Measurements from ENCODE around the gene ADAMTS2.

The ADAMTS2 gene

GRCh38 chr5:179132586-179133355 is 212.5 kb downstream of the ADAMTS2 start:
- no peak for DNase-seq

DNA sequence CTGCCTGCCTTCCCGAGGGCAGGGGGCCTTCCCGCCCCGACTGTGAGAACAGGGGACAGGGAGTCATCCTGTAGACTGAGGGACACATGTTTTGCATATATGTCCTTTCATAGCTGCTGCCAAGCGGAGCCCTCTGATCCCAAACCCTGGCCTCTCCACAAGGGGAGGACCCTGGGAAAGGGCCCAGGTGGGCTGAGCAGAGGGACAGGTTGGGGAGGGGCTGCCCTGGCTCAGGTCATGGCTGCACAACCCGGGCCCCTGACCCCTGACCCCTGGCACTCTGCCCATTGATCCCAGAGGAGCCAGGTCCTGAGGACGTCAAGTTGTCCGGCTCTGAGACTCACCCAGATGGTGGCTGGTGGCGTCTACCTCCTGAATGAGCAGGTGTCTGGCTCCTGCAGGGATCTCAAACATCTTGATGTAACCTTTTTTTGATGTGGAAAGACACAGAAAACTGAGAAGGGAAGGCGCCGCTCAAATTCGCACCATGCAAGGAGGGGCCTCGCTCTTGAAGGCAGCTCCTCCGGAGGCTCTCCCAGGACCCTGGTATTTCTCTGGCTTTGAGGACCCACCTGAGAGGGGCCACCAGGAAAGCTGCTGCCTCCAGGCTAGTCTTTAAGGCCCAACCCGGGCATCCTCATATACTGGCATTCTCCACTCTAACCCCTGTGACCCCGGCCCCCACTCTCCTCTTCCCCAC is 213.2 kb downstream of the ADAMTS2 start:
- peak in 2 of 58 donors; percentile 4 to 9 for DNase-seq

DNA sequence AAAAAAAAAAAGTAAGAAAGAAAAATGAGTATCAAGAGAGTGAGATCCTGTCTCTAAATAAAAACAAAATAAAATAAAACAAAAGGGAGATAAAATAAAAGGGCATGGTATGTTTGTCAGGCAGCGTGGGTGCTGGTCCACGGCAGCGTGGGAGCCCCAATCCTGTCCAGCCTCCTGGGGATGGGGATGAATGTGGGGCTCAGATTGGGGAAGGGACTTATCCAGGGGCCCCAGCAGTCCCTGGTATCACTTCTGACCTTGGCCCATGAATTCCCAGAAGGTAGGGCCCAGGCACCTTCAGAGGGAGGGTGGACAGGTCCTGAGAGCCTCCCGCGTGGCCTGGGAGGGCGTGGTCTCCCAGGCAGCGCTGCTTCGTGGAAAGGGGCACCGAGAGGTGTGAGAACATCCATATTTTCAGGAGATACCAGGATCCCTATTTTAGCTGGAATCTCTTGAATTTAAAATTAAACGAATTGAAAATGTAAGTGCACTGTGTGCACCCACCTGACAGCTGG is 213.9 kb downstream of the ADAMTS2 start:
- DNase-seq, result no peak

DNA sequence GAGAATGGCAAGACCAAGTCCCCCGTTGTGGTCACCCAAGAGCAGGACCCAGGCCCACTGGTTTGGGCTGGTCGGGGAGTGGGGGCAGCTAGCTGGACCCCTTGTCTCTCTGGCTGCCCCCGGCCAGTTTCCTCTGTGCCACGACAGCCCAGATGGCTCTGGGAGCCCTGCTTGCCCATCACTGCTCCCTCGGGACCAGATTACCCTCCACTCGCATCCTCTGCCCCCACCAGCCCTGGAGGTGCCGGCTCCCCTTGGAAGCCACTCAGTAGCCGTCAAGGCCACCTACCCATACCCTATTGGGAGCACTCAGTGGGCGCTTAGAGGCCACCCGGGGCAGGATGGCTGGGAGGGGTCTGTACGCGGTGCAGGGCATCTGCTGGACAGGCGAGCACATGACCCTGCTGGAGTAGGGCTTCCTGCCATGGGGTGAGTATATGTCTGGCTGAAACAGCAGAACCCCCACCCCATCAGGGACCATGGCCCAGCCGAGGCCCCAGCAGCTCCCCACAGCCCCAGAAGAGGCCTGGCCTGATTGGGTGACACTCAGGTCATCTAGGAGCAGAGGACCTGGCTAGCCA is 215.1 kb downstream of the ADAMTS2 start:
- DNase-seq, result no peak

DNA sequence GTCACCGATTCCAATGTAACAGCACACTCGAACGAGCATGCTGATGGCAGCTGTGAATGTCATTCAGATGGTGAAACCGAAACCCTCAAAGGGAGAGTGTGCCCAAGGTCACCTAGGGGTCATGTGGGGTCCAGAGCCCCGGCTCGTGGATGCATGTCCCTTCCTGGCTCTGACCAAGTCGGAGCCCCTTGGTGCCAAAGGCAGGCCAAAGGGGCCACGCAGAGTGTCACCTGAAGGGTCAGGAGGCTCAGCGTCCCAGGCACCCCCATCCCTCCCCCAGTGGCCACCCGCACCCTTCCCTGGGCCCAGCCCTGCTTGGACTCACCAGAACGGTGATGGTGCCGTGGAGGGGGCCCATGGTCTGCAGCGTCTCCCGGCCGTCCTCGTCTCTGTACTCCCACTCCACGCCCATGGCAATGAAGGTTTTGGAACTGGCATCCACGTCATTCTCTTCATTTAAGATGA is 215.6 kb downstream of the ADAMTS2 start:
- no peak for DNase-seq

GRCh38 chr5:179128976-179129375 is 216.3 kb downstream of the ADAMTS2 start:
- DNase-seq, result no peak

DNA sequence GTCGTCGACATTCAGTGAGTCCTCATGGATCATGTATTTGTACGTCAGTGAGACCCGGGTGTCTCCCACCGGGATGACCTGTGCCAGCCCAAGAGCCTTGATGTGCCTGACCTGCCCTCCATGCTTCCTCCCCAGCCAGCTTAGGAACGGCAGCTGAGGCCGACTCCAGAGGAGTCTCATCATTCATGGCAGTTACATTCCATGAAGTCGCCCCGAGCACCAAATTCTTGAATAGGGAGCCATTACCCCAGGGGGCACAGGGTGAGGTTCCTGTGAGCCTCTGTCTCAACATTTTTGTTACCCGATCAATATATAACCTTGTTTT is 217.3 kb downstream of the ADAMTS2 start:
- DNase-seq, result no peak

GRCh38 chr5:179127136-179128040 is 217.9 kb downstream of the ADAMTS2 start:
- no peak for DNase-seq

GRCh38 chr5:179126506-179126991 is 218.7 kb downstream of the ADAMTS2 start:
- DNase-seq, result no peak

DNA sequence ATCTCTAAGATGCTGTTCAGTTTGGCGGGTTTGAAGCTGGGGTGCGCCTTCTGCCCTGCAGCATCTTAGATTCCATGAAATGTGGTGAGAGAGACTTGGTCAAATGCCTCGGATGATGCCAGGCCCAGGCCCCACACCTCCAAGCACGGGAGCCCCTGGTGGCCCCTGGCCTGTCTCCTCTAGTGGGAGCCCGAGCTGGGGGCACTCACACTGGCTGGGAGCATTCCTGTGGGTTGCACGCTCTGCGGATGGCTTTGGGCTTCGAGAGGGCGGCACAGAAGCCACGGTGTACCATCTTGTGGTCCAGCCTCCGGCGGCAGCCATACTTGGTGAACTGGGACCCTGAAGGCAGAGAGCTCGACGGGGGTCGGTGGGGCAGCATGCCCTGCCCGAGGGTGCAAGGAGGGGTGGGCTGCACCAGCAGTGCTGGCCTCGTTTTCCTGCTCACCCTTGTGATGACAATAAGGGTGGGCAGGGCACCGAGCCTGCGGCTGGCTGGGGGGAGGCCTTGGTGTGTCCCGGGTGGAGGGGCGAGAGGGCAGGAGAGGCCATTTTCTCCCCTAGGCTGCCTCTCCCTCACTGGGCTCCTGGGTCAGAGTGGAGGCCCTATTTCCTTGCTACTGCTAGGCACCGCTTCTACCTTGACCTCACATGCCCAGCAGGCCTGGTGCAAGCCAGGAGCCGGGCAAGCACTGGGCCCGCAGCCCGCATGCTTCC is 219.3 kb downstream of the ADAMTS2 start:
- no peak for DNase-seq

- DNase-seq, result no peak
Observed at GRCh38 chr5:179124853-179125788, 220.1 kb downstream of the ADAMTS2 start.

- no peak for DNase-seq
Observed at GRCh38 chr5:179124273-179124852, 220.9 kb downstream of the ADAMTS2 start.

GRCh38 chr5:179123491-179124272 is 221.6 kb downstream of the ADAMTS2 start:
- DNase-seq, result no peak

DNA sequence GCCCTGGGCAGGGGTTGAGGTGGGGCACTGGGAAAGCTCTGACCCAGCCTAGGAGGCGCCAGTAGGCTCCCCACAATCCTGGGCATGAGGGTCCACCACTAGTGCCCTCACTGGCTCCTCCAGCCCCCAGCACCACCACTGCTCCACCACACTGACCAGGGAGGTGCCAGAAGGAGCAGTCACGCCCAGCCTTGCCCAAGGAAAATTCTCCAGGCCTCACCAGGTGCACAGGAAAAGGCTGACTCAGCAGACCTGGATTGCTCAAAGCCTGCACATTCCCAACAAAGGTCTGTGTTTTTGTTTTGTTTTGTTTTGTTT is 222.2 kb downstream of the ADAMTS2 start:
- no peak for DNase-seq

DNA sequence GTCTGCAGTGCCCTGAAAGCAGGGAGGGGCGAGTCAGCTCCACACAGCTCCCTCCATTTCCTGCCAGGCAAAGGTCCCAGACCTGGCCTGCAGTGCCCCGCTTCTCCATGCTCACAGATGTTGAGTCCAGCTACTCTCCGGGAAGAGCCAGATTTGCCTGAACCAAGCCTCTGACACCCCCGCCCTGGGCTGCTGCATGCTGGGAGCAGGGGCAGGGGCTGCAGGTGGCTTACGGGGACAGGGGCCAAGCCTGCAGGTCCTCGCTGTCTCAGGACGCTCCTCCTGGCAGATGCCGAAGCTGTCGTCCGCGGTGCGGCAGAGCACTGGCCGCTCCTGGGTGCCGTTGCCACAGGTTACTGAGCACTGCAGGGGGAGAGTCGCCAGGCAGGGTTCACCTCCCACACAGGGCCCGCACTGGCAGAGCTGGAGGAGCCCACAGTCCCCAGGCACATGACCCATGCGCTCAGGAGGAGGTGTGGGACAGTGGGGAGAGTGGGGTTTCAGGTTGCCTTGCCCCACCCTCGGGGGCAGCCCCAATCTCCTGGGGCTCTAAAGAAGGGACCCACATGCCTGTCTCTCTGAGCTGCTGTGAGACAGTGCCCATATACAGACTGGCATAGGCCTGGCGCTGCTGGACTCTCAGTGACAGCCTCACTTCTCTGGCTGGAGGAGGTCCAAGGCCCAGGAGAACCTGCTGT is 222.7 kb downstream of the ADAMTS2 start:
- DNase-seq, result no peak

DNA sequence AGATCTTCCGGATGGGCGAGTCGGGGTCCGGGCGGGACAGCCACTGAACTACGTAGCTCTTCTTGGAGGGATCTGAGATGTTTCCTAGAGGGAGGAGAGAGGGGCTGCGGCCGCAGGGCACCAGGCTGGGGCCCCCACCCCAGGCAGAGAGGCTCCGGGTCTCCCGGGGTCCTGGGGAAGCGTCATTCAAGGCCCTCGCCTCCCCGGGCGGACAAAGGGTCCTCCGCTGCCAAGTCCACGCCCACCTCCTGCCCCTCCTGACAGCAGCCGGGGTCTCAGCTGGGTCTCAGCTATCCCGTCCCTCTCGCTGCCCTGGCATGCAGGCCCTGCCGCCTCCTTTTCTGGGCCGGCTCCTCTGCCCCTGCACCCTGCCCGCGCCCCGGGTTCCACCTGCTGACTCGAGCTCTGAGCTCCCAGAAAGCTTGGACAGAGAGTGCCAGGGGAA is 223.6 kb downstream of the ADAMTS2 start:
- DNase-seq, result no peak

DNA sequence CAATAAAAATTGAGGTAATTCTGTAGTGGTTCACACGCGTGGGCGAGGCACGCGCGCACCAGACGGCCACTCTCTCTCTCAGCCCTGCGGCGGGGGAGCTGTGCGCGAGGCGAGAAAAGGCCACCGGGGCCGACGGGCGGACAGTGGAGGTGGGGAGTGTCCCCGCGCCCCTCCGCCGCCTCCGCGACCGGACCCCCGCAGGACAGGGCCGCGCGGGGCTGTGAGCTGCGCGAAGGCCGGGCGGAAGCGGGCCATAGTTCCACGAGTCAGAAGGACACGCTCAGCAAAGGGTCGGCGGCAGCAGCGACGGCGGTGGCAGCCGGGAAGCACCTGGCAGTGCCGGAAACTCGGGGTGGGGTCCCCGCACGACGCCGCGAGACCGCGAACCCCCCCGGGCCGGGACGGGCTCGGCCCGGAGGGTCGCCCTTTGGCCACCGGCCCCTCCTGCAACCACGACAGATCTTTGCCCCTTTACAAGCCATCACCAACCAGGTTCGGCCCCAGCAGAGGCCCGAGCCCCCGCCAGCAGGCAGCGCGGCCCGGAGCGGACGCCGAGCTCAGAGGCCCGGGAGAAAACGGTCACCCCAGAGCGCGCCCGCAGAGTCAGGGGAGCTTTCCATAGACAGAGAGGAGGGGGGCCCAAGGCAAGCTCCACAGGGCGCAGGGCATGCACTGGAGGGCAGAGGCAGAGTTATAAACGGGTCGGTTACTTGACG is 224.2 kb downstream of the ADAMTS2 start:
- no peak for DNase-seq

Measured in anterior cingulate cortex (tissue), 58 donors.